HepG2 (cell line): ENCODE measurements around the gene ARHGDIA. TPM values are rescaled to one million over a fixed set of nuclear protein-coding genes. Genes with fewer than 3 reads are reported as not detected.

Experiments used
- HDAC1 ChIP-seq: sonication (generic); formaldehyde crosslinking; IDR thresholded peaks from 2 replicates; pipeline ENCODE4 v1.5.1; 2020; ENCODE audit warnings: mild to moderate bottlenecking, missing genetic modification reagents
- HNRNPH1 ChIP-seq: fragments of 200-400 bp; formaldehyde crosslinking; optimal IDR thresholded peaks from 2 replicates; pipeline ENCODE3; 2017; ENCODE audit warnings: mild to moderate bottlenecking, low read depth, low read length
- KAT8 ChIP-seq: IDR thresholded peaks from 2 replicates; pipeline ENCODE4 v1.6.1; 2016; ENCODE audit warnings: missing genetic modification reagents, missing compliant biosample characterization
- POLR2A ChIP-seq, 2 experiments: IDR thresholded peaks; 2 replicates each; pipeline ENCODE4 v1.6.1; 2011; ENCODE audit warnings: low read depth in 2 of 2, low read length in 2 of 2, mild to moderate bottlenecking in 1 of 2, moderate library complexity in 1 of 2; ENCODE audit not compliant: insufficient read depth in 1 of 2
- RBFOX2 ChIP-seq: fragments of 200-400 bp; formaldehyde crosslinking; IDR thresholded peaks from 2 replicates; pipeline ENCODE4 v1.6.1; 2017; ENCODE audit warnings: low read depth, mild to moderate bottlenecking, low read length
- RFX5 ChIP-seq: IDR thresholded peaks from 2 replicates; pipeline ENCODE4 v1.6.1; 2011; ENCODE audit warnings: low read depth, low read length, improper control_type of control experiment
- SRSF1 ChIP-seq: fragments of 200-400 bp; formaldehyde crosslinking; optimal IDR thresholded peaks from 2 replicates; pipeline ENCODE3; 2017; ENCODE audit warnings: mild to moderate bottlenecking, low read depth, low read length, moderate library complexity
- TAF1 ChIP-seq: sonication (generic); formaldehyde crosslinking; IDR thresholded peaks from 2 replicates; pipeline ENCODE4 v1.4.0; 2020; ENCODE audit warnings: missing genetic modification reagents
- TARDBP ChIP-seq: sonication (generic); formaldehyde crosslinking; IDR thresholded peaks from 2 replicates; pipeline ENCODE4 v1.8.0; 2022; ENCODE audit warnings: mild to moderate bottlenecking, missing genetic modification reagents
- TCF7L2 ChIP-seq: IDR thresholded peaks from 2 replicates; pipeline ENCODE4 v1.6.1; 2011; ENCODE audit warnings: mild to moderate bottlenecking, low read depth, low read length, moderate library complexity
- TEAD3 ChIP-seq: optimal IDR thresholded peaks from 2 replicates; pipeline ENCODE3; 2016; ENCODE audit warnings: borderline replicate concordance
- ZNF205 ChIP-seq: IDR thresholded peaks from 2 replicates; pipeline ENCODE4 v1.6.1; 2018; ENCODE audit warnings: missing biosample characterization, missing genetic modification reagents
- ZNF253 ChIP-seq: sonication (generic); formaldehyde crosslinking; IDR thresholded peaks from 2 replicates; pipeline ENCODE4 v1.8.0; 2022; ENCODE audit warnings: mild to moderate bottlenecking, missing genetic modification reagents, borderline replicate concordance
- ZNF343 ChIP-seq: sonication (generic); formaldehyde crosslinking; IDR thresholded peaks from 2 replicates; pipeline ENCODE4 v1.4.0; 2020; ENCODE audit warnings: mild to moderate bottlenecking, missing genetic modification reagents
- ZNF431 ChIP-seq: sonication (generic); formaldehyde crosslinking; IDR thresholded peaks from 2 replicates; pipeline ENCODE4 v1.9.0; 2022; ENCODE audit warnings: missing genetic modification reagents, low read depth, mild to moderate bottlenecking, borderline replicate concordance
- ZNF530 ChIP-seq: sonication (generic); formaldehyde crosslinking; IDR thresholded peaks from 2 replicates; pipeline ENCODE4 v1.5.0; 2020; ENCODE audit warnings: low read depth, mild to moderate bottlenecking, missing genetic modification reagents
- ZNF670 ChIP-seq: sonication (generic); formaldehyde crosslinking; IDR thresholded peaks from 2 replicates; pipeline ENCODE4 v1.8.0; 2022; ENCODE audit warnings: mild to moderate bottlenecking, missing genetic modification reagents, borderline replicate concordance
- polyA plus RNA-seq, 8 experiments: library from polyadenylated mRNA; depleted of rRNA in 3 of 8; stranded (reverse) in 7 of 8; unstranded in 1 of 8; fragments of >200 nt; fragmentation: Illumina TruSeq in 4 of 8; extraction: Trizol in 4 of 8; gene quantifications; 2 replicates each; pipeline versions ENCODE4 v1.2.1 to v1.2.3, GENCODE V29; 2011 to 2016; ENCODE audit warnings: low read depth in 4 of 8, missing spikeins in 1 of 8, mixed read lengths in 1 of 8; ENCODE audit not compliant: insufficient read depth in 1 of 8
- total RNA-seq, 5 experiments: library from RNA; depleted of rRNA; stranded (reverse); fragments of >200 nt; fragmentation: Illumina TruSeq; extraction: Trizol; gene quantifications; 2 replicates each; pipeline ENCODE4 v1.2.3, GENCODE V29; 2016; ENCODE audit warnings: low read depth in 1 of 5
- TF ChIP-seq, protein P1 (sequence below): sonication (generic); formaldehyde crosslinking; IDR thresholded peaks from 2 replicates; pipeline ENCODE4 v1.5.1; 2020; ENCODE audit warnings: mild to moderate bottlenecking, missing genetic modification reagents
- TF ChIP-seq, protein P2 (sequence below): sonication (generic); formaldehyde crosslinking; IDR thresholded peaks from 2 replicates; pipeline ENCODE4 v1.4.0; 2020; ENCODE audit warnings: missing genetic modification reagents
- TF ChIP-seq, protein P3 (sequence below): sonication (generic); formaldehyde crosslinking; IDR thresholded peaks from 2 replicates; pipeline ENCODE4 v1.4.0; 2020; ENCODE audit warnings: missing genetic modification reagents
- TF ChIP-seq, protein P4 (sequence below): sonication (generic); formaldehyde crosslinking; IDR thresholded peaks from 2 replicates; pipeline ENCODE4 v1.4.0; 2020; ENCODE audit warnings: missing genetic modification reagents
- TF ChIP-seq, protein P5 (sequence below): sonication (generic); formaldehyde crosslinking; IDR thresholded peaks from 2 replicates; pipeline ENCODE4 v1.9.0; 2021; ENCODE audit warnings: missing genetic modification reagents, mild to moderate bottlenecking, borderline replicate concordance

Gene ARHGDIA
- total and polyA plus RNA-seq, 2 of the 13 experiments (the other 11 are each of a cell fraction or from before 2014, with no cell fraction given): 40.0 to 64.0 TPM

DNA sequence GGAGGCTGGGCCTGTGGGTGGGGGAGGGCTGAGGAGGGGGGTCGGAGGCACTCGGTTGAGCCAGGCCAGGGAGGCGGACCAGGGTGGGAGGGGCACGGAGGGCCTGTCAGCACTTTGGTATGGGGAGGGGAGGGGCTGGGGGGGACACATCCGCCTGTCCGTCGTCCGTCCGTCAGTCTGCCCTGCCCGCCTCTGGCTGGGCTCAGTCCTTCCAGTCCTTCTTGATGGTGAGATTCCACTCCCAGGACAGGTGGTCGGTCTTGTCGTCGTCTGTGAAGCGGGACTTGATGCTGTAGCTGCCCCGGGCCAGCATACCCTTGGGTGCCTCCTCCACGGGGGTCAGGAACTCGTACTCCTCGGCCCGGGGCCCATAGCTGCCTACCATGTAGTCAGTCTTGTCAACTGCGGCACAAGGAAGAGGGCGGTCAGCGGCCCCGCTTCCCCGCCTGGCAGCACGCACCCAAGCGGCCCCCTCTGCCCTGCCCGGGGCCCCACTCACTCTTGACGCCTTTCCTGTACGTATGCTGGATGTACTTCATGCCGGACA lies 2.4 kb downstream of the ARHGDIA start (continued):
- TF ChIP-seq RFX5: no peak
- TF ChIP-seq ZNF431 (CRISPR knock-in tag): 0 out of 2 replicates have a peak, but pooled peaks have one; percentile 22
- no peak; the same call in 1 of the 2 replicates for TF ChIP-seq HDAC1
- peak; percentile 14 for TF ChIP-seq SRSF1
- TF ChIP-seq, protein P1, sequence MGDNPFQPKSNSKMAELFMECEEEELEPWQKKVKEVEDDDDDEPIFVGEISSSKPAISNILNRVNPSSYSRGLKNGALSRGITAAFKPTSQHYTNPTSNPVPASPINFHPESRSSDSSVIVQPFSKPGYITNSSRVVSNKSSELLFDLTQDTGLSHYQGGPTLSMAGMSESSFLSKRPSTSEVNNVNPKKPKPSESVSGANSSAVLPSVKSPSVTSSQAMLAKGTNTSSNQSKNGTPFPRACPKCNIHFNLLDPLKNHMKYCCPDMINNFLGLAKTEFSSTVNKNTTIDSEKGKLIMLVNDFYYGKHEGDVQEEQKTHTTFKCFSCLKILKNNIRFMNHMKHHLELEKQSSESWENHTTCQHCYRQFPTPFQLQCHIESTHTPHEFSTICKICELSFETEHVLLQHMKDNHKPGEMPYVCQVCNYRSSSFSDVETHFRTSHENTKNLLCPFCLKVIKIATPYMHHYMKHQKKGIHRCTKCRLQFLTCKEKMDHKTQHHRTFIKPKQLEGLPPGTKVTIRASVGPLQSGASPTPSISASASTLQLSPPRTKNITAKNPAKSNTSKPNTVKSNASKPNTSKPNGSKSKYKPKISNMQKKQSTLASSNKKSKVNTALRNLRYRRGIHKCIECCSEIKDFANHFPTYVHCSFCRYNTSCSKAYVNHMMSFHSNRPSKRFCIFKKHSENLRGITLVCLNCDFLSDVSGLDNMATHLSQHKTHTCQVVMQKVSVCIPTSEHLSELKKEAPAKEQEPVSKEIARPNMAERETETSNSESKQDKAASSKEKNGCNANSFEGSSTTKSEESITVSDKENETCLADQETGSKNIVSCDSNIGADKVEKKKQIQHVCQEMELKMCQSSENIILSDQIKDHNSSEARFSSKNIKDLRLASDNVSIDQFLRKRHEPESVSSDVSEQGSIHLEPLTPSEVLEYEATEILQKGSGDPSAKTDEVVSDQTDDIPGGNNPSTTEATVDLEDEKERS (CRISPR knock-in tag): no peak
- no peak for TF ChIP-seq ZNF205 (CRISPR knock-in tag)
- 0 out of 2 replicates have a peak, but pooled peaks have one; percentile 22 for TF ChIP-seq ZNF530
- no peak for TF ChIP-seq TAF1
- TF ChIP-seq ZNF670 (CRISPR knock-in tag): 0 out of 2 replicates have a peak, but pooled peaks have one; percentile 9
- TF ChIP-seq ZNF253 (CRISPR knock-in tag): peak; percentile 55; the same call in 1 of the 2 replicates
- TF ChIP-seq TCF7L2: no peak
- peak; percentile 76 for TF ChIP-seq RBFOX2
- TF ChIP-seq, protein P2, sequence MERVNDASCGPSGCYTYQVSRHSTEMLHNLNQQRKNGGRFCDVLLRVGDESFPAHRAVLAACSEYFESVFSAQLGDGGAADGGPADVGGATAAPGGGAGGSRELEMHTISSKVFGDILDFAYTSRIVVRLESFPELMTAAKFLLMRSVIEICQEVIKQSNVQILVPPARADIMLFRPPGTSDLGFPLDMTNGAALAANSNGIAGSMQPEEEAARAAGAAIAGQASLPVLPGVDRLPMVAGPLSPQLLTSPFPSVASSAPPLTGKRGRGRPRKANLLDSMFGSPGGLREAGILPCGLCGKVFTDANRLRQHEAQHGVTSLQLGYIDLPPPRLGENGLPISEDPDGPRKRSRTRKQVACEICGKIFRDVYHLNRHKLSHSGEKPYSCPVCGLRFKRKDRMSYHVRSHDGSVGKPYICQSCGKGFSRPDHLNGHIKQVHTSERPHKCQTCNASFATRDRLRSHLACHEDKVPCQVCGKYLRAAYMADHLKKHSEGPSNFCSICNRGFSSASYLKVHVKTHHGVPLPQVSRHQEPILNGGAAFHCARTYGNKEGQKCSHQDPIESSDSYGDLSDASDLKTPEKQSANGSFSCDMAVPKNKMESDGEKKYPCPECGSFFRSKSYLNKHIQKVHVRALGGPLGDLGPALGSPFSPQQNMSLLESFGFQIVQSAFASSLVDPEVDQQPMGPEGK (CRISPR knock-in tag): peak; percentile 40; the same call in 1 of the 2 replicates
- peak; percentile 51; the same call in 1 of the 2 replicates for TF ChIP-seq ZNF343
- TF ChIP-seq, protein P3, sequence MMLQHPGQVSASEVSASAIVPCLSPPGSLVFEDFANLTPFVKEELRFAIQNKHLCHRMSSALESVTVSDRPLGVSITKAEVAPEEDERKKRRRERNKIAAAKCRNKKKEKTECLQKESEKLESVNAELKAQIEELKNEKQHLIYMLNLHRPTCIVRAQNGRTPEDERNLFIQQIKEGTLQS (CRISPR knock-in tag): 0 out of 2 replicates have a peak, but pooled peaks have one; percentile 7
- TF ChIP-seq HNRNPH1: peak; percentile 29
- peak in 1 of 2 experiments; percentile 83; a peak in 2 of 4 replicates for TF ChIP-seq POLR2A (IDR thresholded peaks at IDR 0.05; ENCODE audit: insufficient read depth in 1 of 2, low read depth in 2 of 2, low read length in 2 of 2)
- TF ChIP-seq, protein P4, sequence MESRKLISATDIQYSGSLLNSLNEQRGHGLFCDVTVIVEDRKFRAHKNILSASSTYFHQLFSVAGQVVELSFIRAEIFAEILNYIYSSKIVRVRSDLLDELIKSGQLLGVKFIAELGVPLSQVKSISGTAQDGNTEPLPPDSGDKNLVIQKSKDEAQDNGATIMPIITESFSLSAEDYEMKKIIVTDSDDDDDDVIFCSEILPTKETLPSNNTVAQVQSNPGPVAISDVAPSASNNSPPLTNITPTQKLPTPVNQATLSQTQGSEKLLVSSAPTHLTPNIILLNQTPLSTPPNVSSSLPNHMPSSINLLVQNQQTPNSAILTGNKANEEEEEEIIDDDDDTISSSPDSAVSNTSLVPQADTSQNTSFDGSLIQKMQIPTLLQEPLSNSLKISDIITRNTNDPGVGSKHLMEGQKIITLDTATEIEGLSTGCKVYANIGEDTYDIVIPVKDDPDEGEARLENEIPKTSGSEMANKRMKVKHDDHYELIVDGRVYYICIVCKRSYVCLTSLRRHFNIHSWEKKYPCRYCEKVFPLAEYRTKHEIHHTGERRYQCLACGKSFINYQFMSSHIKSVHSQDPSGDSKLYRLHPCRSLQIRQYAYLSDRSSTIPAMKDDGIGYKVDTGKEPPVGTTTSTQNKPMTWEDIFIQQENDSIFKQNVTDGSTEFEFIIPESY: peak; percentile 95
- TF ChIP-seq, protein P5, sequence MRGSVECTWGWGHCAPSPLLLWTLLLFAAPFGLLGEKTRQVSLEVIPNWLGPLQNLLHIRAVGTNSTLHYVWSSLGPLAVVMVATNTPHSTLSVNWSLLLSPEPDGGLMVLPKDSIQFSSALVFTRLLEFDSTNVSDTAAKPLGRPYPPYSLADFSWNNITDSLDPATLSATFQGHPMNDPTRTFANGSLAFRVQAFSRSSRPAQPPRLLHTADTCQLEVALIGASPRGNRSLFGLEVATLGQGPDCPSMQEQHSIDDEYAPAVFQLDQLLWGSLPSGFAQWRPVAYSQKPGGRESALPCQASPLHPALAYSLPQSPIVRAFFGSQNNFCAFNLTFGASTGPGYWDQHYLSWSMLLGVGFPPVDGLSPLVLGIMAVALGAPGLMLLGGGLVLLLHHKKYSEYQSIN: no peak
- peak; percentile 4; the same call in 1 of the 2 replicates for TF ChIP-seq KAT8 (CRISPR knock-in tag)
- peak; percentile 6 for TF ChIP-seq TEAD3
- TF ChIP-seq TARDBP (CRISPR knock-in tag): no peak
